ENCODE measurements around the gene SOX9. TPM values are rescaled to one million over a fixed set of nuclear protein-coding genes. Genes with fewer than 3 reads are reported as not detected.
A peak's percentile ranks its signal among the peaks of the same experiment; 100 is the strongest.
"Not testable (repeated sequence)": the region's sequence is repeated elsewhere in the genome, so short reads cannot be mapped to it uniquely, and the experiment has no call there.

SOX9 gene
- total and polyA plus RNA-seq, 5 donors = 10.5 to 23.5 (median 19.6) TPM

DNA sequence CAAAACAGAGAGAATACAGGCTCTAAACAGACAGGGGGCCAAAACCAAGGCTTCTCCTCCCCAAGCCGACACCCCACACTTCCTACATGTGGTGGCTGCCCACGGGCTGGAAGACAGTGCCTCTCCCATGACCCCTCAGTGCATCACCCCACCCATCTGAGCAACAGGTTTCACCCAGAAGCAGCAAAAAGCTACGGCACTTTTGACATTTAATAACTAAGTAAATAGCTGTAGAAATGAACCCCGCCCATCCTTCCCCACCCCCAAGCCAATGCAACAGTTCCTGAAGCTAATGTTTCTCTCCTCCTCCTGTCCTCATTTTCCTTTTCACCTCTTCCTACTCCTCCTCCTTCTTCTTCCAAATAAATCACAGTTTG, 9.9 kb upstream of the SOX9 start:
- Histone ChIP-seq H3K4me1 (ENCODE audit: control insufficient read depth, insufficient read depth, low read length) (no peaks in the 10 kb centered on the region), H3K4me3 (ENCODE audit: low read length) (no peak overlapping the region), H3K9me3 (ENCODE audit: control insufficient read depth, low read length) (no peaks in the 10 kb centered on the region), H3K27ac (ENCODE audit: low read length) (no peak overlapping the region), H3K27me3 (ENCODE audit: control insufficient read depth, insufficient read depth) (no peaks in the 10 kb centered on the region)
- ATAC-seq (peak in 1 of 2 donors; percentile 29), DNase-seq (no peak)
- WGBS = 54% methylated on average over 4 of the region's 4 CpGs
- intact Hi-C loops (cut with DNase I) = loop anchor here in 1 of 4 donors (10.0 kb wide), 2 partner anchors 76 to 636 kb away; no protein-coding TSS in a partner anchor

DNA sequence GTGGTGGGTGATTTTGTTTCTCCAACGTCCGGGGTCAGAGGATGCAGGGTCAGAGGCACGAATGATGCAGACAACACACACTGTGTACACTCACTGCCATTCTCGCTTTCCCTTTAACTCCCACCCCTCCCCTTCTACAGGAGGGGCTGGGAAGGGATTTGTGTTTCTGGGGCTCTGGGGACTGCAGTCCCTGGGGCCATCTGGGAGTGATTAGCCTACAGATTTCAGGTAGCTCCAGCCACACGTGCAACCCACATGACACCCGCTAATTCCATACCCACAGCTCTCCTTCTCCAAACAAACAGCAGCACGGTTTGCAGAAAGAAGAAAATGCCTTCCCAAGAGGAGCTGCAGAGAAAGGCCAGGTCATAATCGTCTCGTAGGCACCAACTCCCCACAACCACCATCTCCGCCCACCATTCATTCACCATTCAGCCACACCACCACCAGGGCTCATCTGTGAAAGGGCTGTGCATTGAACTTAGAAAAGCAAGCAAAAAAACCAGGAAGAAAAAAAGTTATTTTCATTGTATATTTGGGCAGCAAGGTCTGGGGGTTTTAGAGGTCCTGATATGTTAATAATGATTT, 9.4 kb upstream of the SOX9 start:
- Histone ChIP-seq H3K27me3 (ENCODE audit: control insufficient read depth, insufficient read depth) (no peaks in the 10 kb centered on the region), H3K4me1 (ENCODE audit: control insufficient read depth, insufficient read depth, low read length) (no peaks in the 10 kb centered on the region), H3K9me3 (ENCODE audit: control insufficient read depth, low read length) (no peaks in the 10 kb centered on the region), H3K27ac (ENCODE audit: low read length) (no peak overlapping the region), H3K4me3 (ENCODE audit: low read length) (no peak overlapping the region)
- DNase-seq = no peak
- WGBS = 45% methylated on average over 10 of the region's 10 CpGs
- intact Hi-C loops (cut with DNase I) = loop anchor here in 1 of 4 donors (10.0 kb wide), 2 partner anchors 77 to 637 kb away; no protein-coding TSS in a partner anchor
- no peak for ATAC-seq

- H3K4me3 ChIP-seq (ENCODE audit: low read length); DNase-seq; H3K27ac ChIP-seq (ENCODE audit: low read length); H3K27me3 ChIP-seq (ENCODE audit: control insufficient read depth, insufficient read depth); H3K9me3 ChIP-seq (ENCODE audit: control insufficient read depth, low read length); H3K4me1 ChIP-seq (ENCODE audit: control insufficient read depth, insufficient read depth, low read length); ATAC-seq: not testable (repeated sequence)
- WGBS = 92% methylated on average over 5 of the region's 5 CpGs
- intact Hi-C loops (cut with DNase I) = loop anchor here in 1 of 4 donors (10.0 kb wide), 2 partner anchors 77 to 637 kb away; no protein-coding TSS in a partner anchor
Measured at GRCh38 chr17:72111926-72112325, 8.9 kb upstream of the SOX9 start.

DNA sequence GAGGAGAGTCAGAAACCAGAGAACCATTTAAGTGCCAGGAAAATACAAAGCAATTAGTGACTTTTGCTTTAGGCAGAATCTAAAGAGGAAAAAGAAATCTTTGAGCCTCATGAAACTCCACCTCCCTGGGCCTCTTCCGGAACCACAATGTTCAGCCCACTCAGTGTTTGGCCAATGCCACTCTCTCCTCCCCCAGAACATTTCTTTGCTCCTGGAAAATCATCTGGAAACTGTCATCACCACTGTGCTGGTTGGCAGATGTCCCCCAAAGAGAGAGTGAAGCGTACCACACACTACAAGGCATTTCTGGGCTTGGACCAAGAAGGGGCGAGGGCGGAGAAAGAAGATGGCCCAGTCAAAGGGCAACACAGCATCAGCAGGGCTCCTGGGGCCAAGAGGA, 7.1 kb upstream of the SOX9 start:
- Histone ChIP-seq H3K27ac (ENCODE audit: low read length) (no peak overlapping the region), H3K9me3 (ENCODE audit: control insufficient read depth, low read length) (no peaks in the 10 kb centered on the region), H3K4me1 (ENCODE audit: control insufficient read depth, insufficient read depth, low read length) (peaks cover 3% of the 10 kb centered on the region), H3K4me3 (ENCODE audit: low read length) (no peak overlapping the region), H3K27me3 (ENCODE audit: control insufficient read depth, insufficient read depth) (no peaks in the 10 kb centered on the region)
- ATAC-seq = no peak
- intact Hi-C loops (cut with DNase I) = loop anchor here in 1 of 4 donors (10.0 kb wide), 2 partner anchors 79 to 639 kb away; no protein-coding TSS in a partner anchor
- no peak for DNase-seq
- WGBS = 77% methylated on average over 4 of the region's 4 CpGs

GRCh38 chr17:72115781-72116525, 4.9 kb upstream of the SOX9 start:
- Histone ChIP-seq H3K27ac (ENCODE audit: low read length) (no peak overlapping the region), H3K4me3 (ENCODE audit: low read length) (no peak overlapping the region), H3K9me3 (ENCODE audit: control insufficient read depth, low read length) (no peaks in the 10 kb centered on the region), H3K27me3 (ENCODE audit: control insufficient read depth, insufficient read depth) (no peaks in the 10 kb centered on the region), H3K4me1 (ENCODE audit: control insufficient read depth, insufficient read depth, low read length) (peaks cover 5% of the 10 kb centered on the region)
- WGBS = 32% methylated on average over 39 of the region's 39 CpGs
- no peak for ATAC-seq
- DNase-seq = no peak
- intact Hi-C loops (cut with DNase I) = loop anchor here in 2 of 4 donors (5.0 to 10.0 kb wide), 3 partner anchors 81 to 644 kb away; no protein-coding TSS in a partner anchor

DNA sequence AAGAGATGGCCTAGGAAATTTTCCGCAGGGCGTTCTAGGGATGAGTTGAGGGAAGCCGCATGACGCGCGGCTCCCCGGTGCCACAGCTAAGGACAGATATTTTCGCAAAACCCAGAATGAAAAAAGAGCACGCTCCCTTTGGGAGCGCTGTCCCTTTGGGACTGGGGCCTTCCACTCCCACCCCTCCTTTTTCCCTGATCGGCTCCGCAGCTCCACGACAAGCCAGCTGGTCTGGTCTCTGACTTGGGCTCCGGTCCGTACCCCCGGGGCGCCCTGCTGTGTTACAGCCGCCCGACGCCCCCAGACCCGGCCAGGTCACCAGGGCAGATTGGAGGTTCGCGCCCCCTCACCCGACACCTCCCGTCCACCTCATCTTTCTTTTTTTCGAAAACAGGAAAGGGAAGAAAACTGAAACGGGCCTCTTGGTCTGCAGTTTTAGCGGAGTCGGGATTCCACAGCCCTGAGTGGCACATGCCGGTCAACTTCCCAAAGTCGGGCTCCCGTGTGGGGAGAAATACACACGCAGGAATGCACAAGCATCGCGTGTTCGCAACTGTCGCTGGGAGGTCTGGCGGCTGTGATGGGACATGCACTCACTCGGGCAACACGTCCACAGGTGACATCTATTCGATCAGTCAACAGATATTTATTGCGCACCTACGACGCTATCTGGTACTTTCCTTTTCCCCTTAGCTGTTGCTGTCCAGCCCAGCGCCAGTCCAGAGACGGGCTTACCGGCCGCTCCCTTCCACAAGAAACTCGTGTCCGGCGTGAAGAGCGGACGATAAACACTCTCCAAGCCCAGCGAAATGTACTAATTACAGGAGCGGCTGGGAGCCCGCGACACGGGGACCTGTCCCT, 3.9 kb upstream of the SOX9 start:
- Histone ChIP-seq H3K27ac (ENCODE audit: low read length) (no peak overlapping the region), H3K9me3 (ENCODE audit: control insufficient read depth, low read length) (no peaks in the 10 kb centered on the region), H3K4me1 (ENCODE audit: control insufficient read depth, insufficient read depth, low read length) (peaks cover 5% of the 10 kb centered on the region), H3K4me3 (ENCODE audit: low read length) (peak overlapping the region; percentile 29), H3K27me3 (ENCODE audit: control insufficient read depth, insufficient read depth) (no peaks in the 10 kb centered on the region)
- ATAC-seq (no peak), DNase-seq (peak in 2 of 3 donors; percentile 40 to 58)
- intact Hi-C loops (cut with DNase I) = loop anchor here in 2 of 4 donors (5.0 to 10.0 kb wide), 3 partner anchors 82 to 645 kb away; no protein-coding TSS in a partner anchor
- WGBS = 19% methylated on average over 58 of the region's 58 CpGs

DNA sequence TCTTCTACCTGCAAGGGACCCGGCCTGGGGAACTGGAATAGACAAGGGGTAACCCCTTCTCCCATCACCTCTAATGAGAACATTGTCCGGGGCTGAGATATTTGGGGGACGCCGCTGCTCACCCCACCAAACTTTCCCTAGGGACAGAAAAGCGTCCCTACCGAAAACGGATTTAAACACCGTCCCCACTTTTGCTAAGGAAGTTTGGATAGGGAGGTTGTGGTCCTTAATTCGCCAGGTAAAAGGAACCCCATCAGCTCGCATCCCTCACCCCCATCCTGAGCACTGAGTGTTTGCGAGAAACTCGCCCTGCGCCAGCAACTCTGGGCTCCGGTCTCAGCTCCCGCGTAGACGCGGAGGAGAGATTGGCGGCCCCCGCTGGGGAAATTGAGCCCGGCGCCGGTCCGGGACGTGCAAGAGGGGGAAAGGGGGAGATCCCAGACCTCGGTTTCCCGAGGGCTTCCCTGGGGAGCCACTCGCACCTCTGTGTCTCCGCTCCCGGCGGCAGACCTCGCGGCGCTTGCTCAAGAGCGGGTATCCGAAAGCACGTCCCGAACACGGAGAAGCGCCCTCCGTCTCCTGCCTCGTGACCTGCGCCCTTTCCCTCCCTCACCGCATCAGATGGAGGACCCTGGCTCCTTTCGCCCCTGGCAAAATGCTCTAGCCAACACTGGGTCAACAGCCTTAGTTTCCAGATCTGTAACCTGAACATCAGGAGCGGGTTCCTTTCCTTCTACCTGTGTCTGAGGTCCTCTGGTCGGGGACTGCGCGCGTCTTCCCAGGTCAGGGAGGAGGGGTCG, 3.1 kb upstream of the SOX9 start:
- peaks cover 5% of the 10 kb centered on the region for H3K4me1 ChIP-seq (ENCODE audit: control insufficient read depth, insufficient read depth, low read length)
- H3K27me3 ChIP-seq (ENCODE audit: control insufficient read depth, insufficient read depth) = no peaks in the 10 kb centered on the region
- DNase-seq = peak; percentile 35 to 77 (median 68)

DNA sequence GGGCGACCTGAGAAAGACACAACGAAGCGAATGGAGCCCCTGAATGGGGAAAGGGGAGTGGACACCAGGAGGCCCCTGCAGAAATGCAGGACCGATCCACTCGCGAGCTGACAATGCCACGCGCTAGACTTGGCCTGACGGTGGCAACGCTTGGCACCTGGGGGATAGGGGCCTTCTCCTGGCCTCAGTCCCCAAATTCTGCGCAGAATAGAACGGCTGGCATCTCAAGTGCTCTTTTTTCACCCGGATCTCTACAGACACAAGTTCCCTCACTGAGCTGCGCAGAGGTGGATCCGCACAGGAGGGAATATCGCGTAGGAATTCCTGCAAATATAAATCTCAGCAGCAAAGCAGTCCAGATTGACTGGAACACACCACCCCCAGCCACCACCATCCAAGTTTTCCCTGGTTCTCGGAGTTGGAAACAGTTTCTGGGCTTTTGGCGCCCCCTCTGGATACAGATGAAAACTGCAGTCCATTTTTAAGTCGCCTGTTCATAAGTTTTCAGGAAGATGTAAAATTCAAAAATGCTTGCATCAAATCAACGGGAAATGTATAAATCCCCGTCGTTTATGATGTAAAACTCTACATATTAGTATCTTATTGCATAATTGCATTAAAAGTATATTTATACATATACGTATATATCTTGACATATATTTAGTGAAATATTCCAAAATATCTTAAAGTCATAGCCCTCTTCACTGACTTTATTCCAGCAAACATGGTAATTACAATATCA, 2.3 kb upstream of the SOX9 start:
- no peaks in the 10 kb centered on the region for H3K9me3 ChIP-seq (ENCODE audit: control insufficient read depth, low read length)
- H3K4me1 ChIP-seq (ENCODE audit: control insufficient read depth, insufficient read depth, low read length) = peaks cover 5% of the 10 kb centered on the region
- H3K4me3 ChIP-seq (ENCODE audit: low read length) = peak overlapping the region; percentile 29
- 3% methylated on average over 24 of the region's 24 CpGs for WGBS
- no peak overlapping the region for H3K27ac ChIP-seq (ENCODE audit: low read length)
- DNase-seq = peak; percentile 73 to 84 (median 74)
- intact Hi-C loops (cut with DNase I) = loop anchor here in 2 of 4 donors (5.0 to 10.0 kb wide), 3 partner anchors 84 to 646 kb away; no protein-coding TSS in a partner anchor
- H3K27me3 ChIP-seq (ENCODE audit: control insufficient read depth, insufficient read depth) = no peaks in the 10 kb centered on the region
- peak; percentile 11 to 15 for ATAC-seq

More for the DNA sequence above, 3.1 kb upstream of the SOX9 start:
- 3% methylated on average over 51 of the region's 51 CpGs for WGBS
- intact Hi-C loops (cut with DNase I) = loop anchor here in 2 of 4 donors (5.0 to 10.0 kb wide), 3 partner anchors 83 to 645 kb away; no protein-coding TSS in a partner anchor
- no peak for ATAC-seq
- H3K9me3 ChIP-seq (ENCODE audit: control insufficient read depth, low read length) = no peaks in the 10 kb centered on the region
- no peak overlapping the region for H3K27ac ChIP-seq (ENCODE audit: low read length)
- H3K4me3 ChIP-seq (ENCODE audit: low read length) = peak overlapping the region; percentile 29

DNA sequence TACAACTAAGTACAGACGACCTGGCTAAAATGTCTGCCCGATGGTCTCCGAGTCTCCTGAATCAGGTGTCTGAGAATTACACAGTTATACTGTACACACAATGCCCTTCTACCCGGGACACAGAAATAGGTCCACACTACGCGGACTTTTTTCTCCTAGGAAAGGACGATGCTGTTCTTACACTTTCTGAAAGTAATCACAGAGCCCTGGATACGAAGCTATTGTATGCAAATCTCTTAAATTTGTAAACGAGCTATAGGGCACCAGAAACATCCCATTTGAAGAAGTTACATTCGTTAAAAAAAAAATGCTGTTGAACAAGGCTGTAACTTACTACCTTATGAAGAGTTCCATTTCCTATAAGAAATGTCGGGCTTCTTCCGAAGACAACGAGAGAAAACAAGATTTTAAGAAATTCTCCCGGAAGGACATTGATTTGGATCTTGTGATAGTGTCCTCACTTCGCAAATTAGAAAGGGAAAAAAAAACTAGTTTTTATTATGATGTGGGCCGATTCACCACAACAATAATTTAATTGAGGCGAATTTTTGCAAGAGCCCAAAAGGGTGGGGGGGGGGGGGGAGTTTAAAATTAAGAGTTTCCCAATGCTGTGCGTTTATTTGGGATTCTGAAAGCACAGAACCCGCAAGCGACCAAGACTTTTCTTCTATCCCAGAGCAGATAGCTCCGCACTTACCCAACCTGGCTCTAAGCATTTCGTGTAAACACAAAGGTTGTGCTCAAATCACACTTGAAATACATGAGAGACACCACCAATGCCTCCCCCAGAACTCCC, 1.5 kb upstream of the SOX9 start:
- H3K27me3 ChIP-seq (ENCODE audit: control insufficient read depth, insufficient read depth) = no peaks in the 10 kb centered on the region
- DNase-seq (no peak), ATAC-seq (no peak)
- peak overlapping the region; percentile 59 for H3K4me3 ChIP-seq (ENCODE audit: low read length)
- peaks cover 5% of the 10 kb centered on the region for H3K4me1 ChIP-seq (ENCODE audit: control insufficient read depth, insufficient read depth, low read length)
- no peaks in the 10 kb centered on the region for H3K9me3 ChIP-seq (ENCODE audit: control insufficient read depth, low read length)
- peak overlapping the region; percentile 75 for H3K27ac ChIP-seq (ENCODE audit: low read length)
- 34% methylated on average over 22 of the region's 22 CpGs for WGBS
- intact Hi-C loops (cut with DNase I) = loop anchor here in 2 of 4 donors (5.0 to 10.0 kb wide), 3 partner anchors 84 to 647 kb away; no protein-coding TSS in a partner anchor
